Activated CD4-positive, alpha-beta T cell treated with anti-CD3 and anti-CD28 coated beads for 48 hours (primary cell): ENCODE data around the gene SH3PXD2A.
A peak's percentile ranks its signal among the peaks of the same experiment; 100 is the strongest.

Source experiments
- DNase-seq: peaks from one replicate; pipeline ENCODE4 v3.0.0-alpha.2; 2020

The SH3PXD2A gene

GRCh38 chr10:103805781-103806180 is 49.6 kb downstream of the SH3PXD2A start:
- no peak for DNase-seq

GRCh38 chr10:103804871-103805270 is 50.5 kb downstream of the SH3PXD2A start:
- DNase-seq, result no peak

- peak; percentile 20 for DNase-seq
Measured at GRCh38 chr10:103803941-103804340, 51.4 kb downstream of the SH3PXD2A start.

- no peak for DNase-seq
Measured at GRCh38 chr10:103802637-103803353, 52.6 kb downstream of the SH3PXD2A start.

GRCh38 chr10:103802081-103802480 is 53.3 kb downstream of the SH3PXD2A start:
- DNase-seq, result no peak

GRCh38 chr10:103800789-103801540 is 54.4 kb downstream of the SH3PXD2A start:
- DNase-seq, result peak; percentile 44

- no peak for DNase-seq
Measured at GRCh38 chr10:103800089-103800488, 55.3 kb downstream of the SH3PXD2A start.

- no peak for DNase-seq
Measured at GRCh38 chr10:103799341-103799740, 56.0 kb downstream of the SH3PXD2A start.

GRCh38 chr10:103798511-103798910 is 56.9 kb downstream of the SH3PXD2A start:
- no peak for DNase-seq

- DNase-seq, result no peak
Measured at GRCh38 chr10:103797857-103798256, 57.5 kb downstream of the SH3PXD2A start.

- DNase-seq, result no peak
Measured at GRCh38 chr10:103795634-103796270, 59.6 kb downstream of the SH3PXD2A start.

GRCh38 chr10:103794996-103795395 is 60.4 kb downstream of the SH3PXD2A start:
- no peak for DNase-seq

GRCh38 chr10:103793920-103794883 is 61.2 kb downstream of the SH3PXD2A start:
- DNase-seq, result no peak

- DNase-seq, result no peak
Measured at GRCh38 chr10:103793429-103793828, 61.9 kb downstream of the SH3PXD2A start.

- DNase-seq, result no peak
Measured at GRCh38 chr10:103792547-103792946, 62.8 kb downstream of the SH3PXD2A start.

- no peak for DNase-seq
Measured at GRCh38 chr10:103791858-103792257, 63.5 kb downstream of the SH3PXD2A start.

- DNase-seq, result no peak
Measured at GRCh38 chr10:103791291-103791690, 64.1 kb downstream of the SH3PXD2A start.

GRCh38 chr10:103790580-103790979 is 64.8 kb downstream of the SH3PXD2A start:
- DNase-seq, result no peak

- DNase-seq, result no peak
Measured at GRCh38 chr10:103789771-103790201, 65.6 kb downstream of the SH3PXD2A start.

GRCh38 chr10:103789161-103789560 is 66.2 kb downstream of the SH3PXD2A start:
- no peak for DNase-seq

- DNase-seq, result no peak
Measured at GRCh38 chr10:103787331-103787730, 68.0 kb downstream of the SH3PXD2A start.

- DNase-seq, result no peak
Measured at GRCh38 chr10:103786020-103786419, 69.4 kb downstream of the SH3PXD2A start.
